PC-9 (cell line): ENCODE measurements around the gene ARPC5. TPM values are rescaled to one million over a fixed set of nuclear protein-coding genes. Genes with fewer than 3 reads are reported as not detected.
A peak's percentile ranks its signal among the peaks of the same experiment; 100 is the strongest.
"Not testable (repeated sequence)": the region's sequence is repeated elsewhere in the genome, so short reads cannot be mapped to it uniquely, and the experiment has no call there.

ENCODE experiments used
- Bru-seq: library from RNA; stranded (reverse); fragments of 400-500 nt; gene quantifications from one replicate; lab custom pipeline; 2021; lab: Mats Ljungman, UMichigan
- BruChase-seq, 2 experiments: library from RNA; stranded (reverse); fragments of 400-500 nt; gene quantifications; one replicate each; lab custom pipeline; 2021; lab: Mats Ljungman, UMichigan
- BruUV-seq: library from RNA; stranded (reverse); fragments of 400-500 nt; replicated peaks from 2 replicates; lab custom pipeline; 2021; lab: Mats Ljungman, UMichigan
- CTCF ChIA-PET: fragments of 300-600 bp; sonication (Branson Sonifier 250); formaldehyde crosslinking; loops from one replicate; lab custom pipeline; 2022; ENCODE audit warnings: antibody characterized with exemption; lab: Charles Lee
- POLR2A ChIA-PET: fragments of 300-600 bp; sonication (Branson Sonifier 250); formaldehyde crosslinking; loops from one replicate; lab custom pipeline; 2022; ENCODE audit warnings: antibody characterized with exemption; ENCODE audit not compliant: unreplicated experiment; lab: Charles Lee
- DNase-seq, 2 experiments: peaks; one replicate each; pipeline versions ENCODE4 v3.0.0 to v3.0.0-alpha.2; 2015 to 2022; ENCODE audit warnings: mixed read lengths in 1 of 2
- H2AFZ ChIP-seq: fragments of 200-600 bp; sonication (generic); 2 replicates; pipeline ENCODE4 v1.8.1; 2017; ENCODE audit warnings: antibody characterized with exemption
- H3F3A ChIP-seq: fragments of 200-600 bp; sonication (generic); 2 replicates; pipeline ENCODE4 v1.8.1; 2017; ENCODE audit warnings: antibody characterized with exemption, mild to moderate bottlenecking, low read depth; ENCODE audit not compliant: insufficient read depth
- H3K27ac ChIP-seq: fragments of 200-600 bp; sonication (generic); 2 replicates; pipeline ENCODE4 v1.6.1; 2016; ENCODE audit warnings: mixed run types
- H3K27me3 ChIP-seq: fragments of 200-600 bp; sonication (generic); 2 replicates; pipeline ENCODE4 v1.6.1; 2016; ENCODE audit warnings: low read depth, mixed run types; ENCODE audit not compliant: insufficient read depth
- H3K36me3 ChIP-seq: fragments of 200-600 bp; sonication (generic); 2 replicates; pipeline ENCODE4 v1.6.1; 2016; ENCODE audit warnings: low read depth, mixed run types
- H3K4me1 ChIP-seq: fragments of 200-600 bp; sonication (generic); replicated peaks from 2 replicates; pipeline ENCODE4 v1.6.1; 2016; ENCODE audit warnings: mixed run types; ENCODE audit not compliant: insufficient read depth
- H3K4me2 ChIP-seq: fragments of 200-600 bp; sonication (generic); 2 replicates; pipeline ENCODE4 v1.6.1; 2017; ENCODE audit warnings: mixed run types
- H3K4me3 ChIP-seq: fragments of 200-600 bp; sonication (generic); 2 replicates; pipeline ENCODE4 v1.6.1; 2016; ENCODE audit warnings: mixed run types
- H3K79me2 ChIP-seq: fragments of 200-600 bp; sonication (generic); 2 replicates; pipeline ENCODE4 v1.6.1; 2017; ENCODE audit warnings: low read depth, mixed run types
- H3K9me2 ChIP-seq: fragments of 200-600 bp; sonication (generic); 2 replicates; pipeline ENCODE4 v1.8.1; 2017; ENCODE audit warnings: mild to moderate bottlenecking; ENCODE audit not compliant: insufficient read depth
- H3K9me3 ChIP-seq: fragments of 200-600 bp; sonication (generic); 2 replicates; pipeline ENCODE4 v1.8.1; 2016; ENCODE audit warnings: low read depth; ENCODE audit not compliant: insufficient read depth
- H4K20me1 ChIP-seq: fragments of 200-600 bp; sonication (generic); 2 replicates; pipeline ENCODE4 v1.8.1; 2017; ENCODE audit not compliant: insufficient read depth
- CTCF ChIP-seq: fragments of 200-600 bp; sonication (generic); conservative IDR thresholded peaks from 2 replicates; pipeline ENCODE4 v1.6.1; 2017; ENCODE audit warnings: mixed run types, antibody characterized with exemption, mild to moderate bottlenecking, moderate library complexity
- EZH2 ChIP-seq: fragments of 200-600 bp; sonication (generic); IDR thresholded peaks from 2 replicates; pipeline ENCODE4 v1.8.0; 2017; ENCODE audit warnings: antibody characterized with exemption, low read depth
- intact Hi-C: fragments of 100-400 bp; cut with micrococcal nuclease; formaldehyde crosslinking; loops from one replicate; pipeline ENCODE4 v1.10.0; 2022; ENCODE audit not compliant: unreplicated experiment
- long read RNA-seq: library from polyadenylated mRNA; stranded (forward); transcript quantifications from one replicate; pipeline ENCODE4 v2.0.0, GENCODE V29; 2022
- total RNA-seq: library from RNA; stranded (reverse); gene quantifications from 2 replicates; pipeline ENCODE4 v1.2.3, GENCODE V29; 2021

Gene ARPC5
- 143 and 150 TPM in 2 replicates for total RNA-seq
- Bru-seq, nascent RNA = percentile 95 among the genes with signal in this experiment
- percentile 94 among the genes with signal in this experiment for BruChase-seq, experiment 1, labeled RNA remaining after a 2-hour chase
- BruChase-seq, experiment 2, labeled RNA remaining after a 6-hour chase = percentile 98 among the genes with signal in this experiment
- long read RNA-seq, full-length matches to known transcripts = 566 of 585 reads
- long read RNA-seq, partial matches to known transcripts = 14 of 585 reads
- long read RNA-seq, other reads (novel, unspliced or antisense) = 5 of 585 reads

GRCh38 chr1:183635606-183636333, at the start of gene ARPC5:
Gene ARPC5 (minus strand): TSS chr1:183635783. CDS start chr1:183635659, 124 bp downstream.
- intact Hi-C loops = loop anchor here (1.0 to 10.0 kb wide), 5 partner anchors 62 to 1059 kb away; partner anchors contain the start of gene SMG7
- TF ChIP-seq CTCF = no peak
- ChIA-PET CTCF (no interaction called here), POLR2A (interaction anchor here (0.5 to 0.6 kb wide), 5 partner anchors 354 to 1319 kb away, joined by 3 to 10 read pairs (median 4); partner anchors contain the start of gene C1orf21)
- peaks cover 17% of the 10 kb centered on the region; the same call in 1 of the 2 replicates for H3F3A ChIP-seq
- peaks cover 21% of the 10 kb centered on the region for H4K20me1 ChIP-seq
- H3K4me3 ChIP-seq = peak within 1 kb of the TSS; percentile 98
- H3K36me3 ChIP-seq = peaks cover 19% of the 10 kb centered on the region
- no peaks in the 10 kb centered on the region for H3K9me3 ChIP-seq
- H3K4me2 ChIP-seq = peak within 1 kb of the TSS; percentile 92
- H3K79me2 ChIP-seq = peaks cover 44% of the 10 kb centered on the region
- H2AFZ ChIP-seq = peak within 1 kb of the TSS; percentile 82
- no TSS peak for BruUV-seq
- H3K4me1 ChIP-seq = peaks cover 36% of the 10 kb centered on the region
- peak within 1 kb of the TSS; percentile 69 for H3K27ac ChIP-seq
- H3K27me3 ChIP-seq = no peaks in the 10 kb centered on the region
- DNase-seq = peak; percentile 89 to 96
- H3K9me2 ChIP-seq = no peaks in the 10 kb centered on the region

- no peak overlapping the region for H2AFZ ChIP-seq
- peaks cover 8% of the 10 kb centered on the region; the same call in 1 of the 2 replicates for H3K4me1 ChIP-seq
- no peak overlapping the region for H3K4me3 ChIP-seq
- H3K79me2 ChIP-seq = no peaks in the 10 kb centered on the region
- TF ChIP-seq CTCF = peak; percentile 88
- TF ChIP-seq EZH2 = no peak
- ChIA-PET POLR2A (interaction anchor here (0.6 to 0.7 kb wide), 2 partner anchors 53 to 114 kb away, joined by 6 to 8 read pairs; no protein-coding TSS in a partner anchor), CTCF (interaction anchor here (0.5 to 1.9 kb wide), 14 partner anchors 10 to 723 kb away, joined by 3 to 13 read pairs (median 4); no protein-coding TSS in a partner anchor)
- peak; percentile 17 to 51 for DNase-seq
- H4K20me1 ChIP-seq = no peaks in the 10 kb centered on the region
- H3K9me3 ChIP-seq = no peaks in the 10 kb centered on the region
- intact Hi-C loops = loop anchor here (1.0 to 2.0 kb wide), 3 partner anchors 30 to 404 kb away; no protein-coding TSS in a partner anchor
- BruUV-seq = no TSS peak
- no peaks in the 10 kb centered on the region for H3K27me3 ChIP-seq
- peaks cover 3% of the 10 kb centered on the region; the same call in 1 of the 2 replicates for H3K9me2 ChIP-seq
- no peaks in the 10 kb centered on the region for H3F3A ChIP-seq
- no peak overlapping the region for H3K27ac ChIP-seq
- H3K4me2 ChIP-seq = no peak overlapping the region
- H3K36me3 ChIP-seq = no peaks in the 10 kb centered on the region
These were observed 49.6 kb upstream of the ARPC5 start for GRCh38 chr1:183685112-183685713.

- H3K4me1 ChIP-seq, H4K20me1 ChIP-seq, intact Hi-C loops, H3K4me3 ChIP-seq, H3K9me3 ChIP-seq, H3K36me3 ChIP-seq, H3K9me2 ChIP-seq, H3K79me2 ChIP-seq, H3K27ac ChIP-seq, BruUV-seq, DNase-seq, H2AFZ ChIP-seq, CTCF ChIA-PET, H3K27me3 ChIP-seq, H3K4me2 ChIP-seq, H3F3A ChIP-seq, POLR2A ChIA-PET: not testable (repeated sequence)
These were observed 43.8 kb upstream of the ARPC5 start for GRCh38 chr1:183679363-183679762.
